NCI-H1105 (cell line): ENCODE data around the gene CAMK2A.
"Not testable (repeated sequence)": the region's sequence is repeated elsewhere in the genome, so short reads cannot be mapped to it uniquely, and the experiment has no call there.

Source experiments
- DNase-seq: peaks from one replicate; lab custom pipeline; 2025; lab: John Stamatoyannopoulos, UW

The CAMK2A gene

GRCh38 chr5:150253416-150254208, 36.0 kb downstream of the CAMK2A start:
- no peak for DNase-seq

DNA sequence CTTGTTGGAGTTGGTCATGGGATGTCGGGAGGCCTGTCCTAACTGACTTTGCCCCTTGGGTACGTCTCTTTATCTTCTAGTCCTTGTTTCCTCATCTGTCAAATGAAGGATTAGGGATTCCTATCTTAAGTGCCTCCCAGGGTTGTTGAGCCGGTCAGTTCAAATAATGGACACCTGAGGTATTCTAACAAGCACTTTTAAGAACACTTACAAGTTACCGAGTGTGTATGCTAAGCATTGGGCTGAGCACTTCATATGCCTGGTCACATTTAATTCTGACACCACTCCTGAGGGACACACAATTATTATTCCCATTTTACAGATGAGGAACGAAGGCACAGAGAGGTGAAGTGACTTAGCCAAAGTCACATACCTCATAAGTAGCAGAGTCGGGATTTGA, 37.1 kb downstream of the CAMK2A start:
- no peak for DNase-seq

- DNase-seq: no peak
Observed at GRCh38 chr5:150251504-150251903, 38.1 kb downstream of the CAMK2A start.

DNA sequence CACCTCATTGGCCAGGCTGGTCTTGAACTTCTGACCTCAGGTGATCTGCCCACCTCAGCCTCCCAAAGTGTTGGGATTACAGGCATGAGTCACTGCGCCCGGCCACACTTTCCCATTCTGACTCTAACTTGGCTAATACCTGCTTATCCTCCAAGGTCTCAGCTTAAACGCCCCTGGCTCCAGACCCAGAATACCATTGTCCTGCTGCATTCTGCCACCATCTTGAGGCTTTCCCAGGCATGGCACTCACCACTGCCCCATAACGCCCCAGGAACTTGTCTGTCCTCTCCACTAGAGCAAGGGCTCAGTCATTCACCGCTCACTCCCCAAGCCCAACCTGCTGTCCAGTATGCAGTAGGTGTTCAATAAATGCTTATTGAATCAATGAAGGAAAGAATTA, 39.8 kb downstream of the CAMK2A start:
- DNase-seq: no peak

GRCh38 chr5:150248946-150249345, 40.6 kb downstream of the CAMK2A start:
- no peak for DNase-seq

DNA sequence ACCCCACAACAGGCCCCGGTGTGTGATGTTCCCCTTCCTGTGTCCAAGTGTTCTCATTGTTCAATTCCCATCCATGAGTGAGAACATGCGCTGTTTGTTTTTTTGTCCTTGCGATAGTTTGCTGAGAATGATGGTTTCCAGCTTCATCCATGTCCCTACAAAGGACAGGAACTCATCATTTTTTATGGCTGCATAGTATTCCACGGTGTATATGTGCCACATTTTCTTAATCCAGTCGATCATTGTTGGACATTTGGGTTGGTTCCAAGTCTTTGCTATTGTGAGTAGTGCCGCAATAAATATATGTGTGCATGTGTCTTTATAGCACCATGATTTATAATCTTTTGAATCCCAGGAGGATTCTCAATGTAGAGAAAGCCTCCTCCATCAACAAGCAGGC, 41.1 kb downstream of the CAMK2A start:
- not testable (repeated sequence) for DNase-seq

DNA sequence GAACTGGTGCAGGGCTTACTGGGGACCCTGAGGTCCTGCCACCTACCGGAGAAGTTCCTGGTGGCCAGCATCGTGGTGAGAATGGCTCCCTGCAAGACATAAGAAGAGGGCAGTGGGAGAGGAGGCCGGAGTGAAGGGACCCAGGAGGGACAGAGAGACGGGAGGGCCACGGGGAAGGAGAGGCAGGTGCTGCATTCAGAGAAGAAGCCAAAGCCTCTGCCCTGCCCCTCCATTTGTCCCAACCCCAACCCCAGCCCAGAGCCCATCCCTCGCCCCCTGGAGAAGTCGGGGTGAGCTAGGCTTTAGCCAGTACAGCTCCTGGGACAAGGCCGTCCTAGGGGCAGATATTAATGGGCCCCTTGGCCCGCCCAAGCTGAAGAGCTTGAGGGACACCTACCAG, 41.8 kb downstream of the CAMK2A start:
- no peak for DNase-seq

GRCh38 chr5:150246835-150247234, 42.7 kb downstream of the CAMK2A start:
- no peak for DNase-seq

DNA sequence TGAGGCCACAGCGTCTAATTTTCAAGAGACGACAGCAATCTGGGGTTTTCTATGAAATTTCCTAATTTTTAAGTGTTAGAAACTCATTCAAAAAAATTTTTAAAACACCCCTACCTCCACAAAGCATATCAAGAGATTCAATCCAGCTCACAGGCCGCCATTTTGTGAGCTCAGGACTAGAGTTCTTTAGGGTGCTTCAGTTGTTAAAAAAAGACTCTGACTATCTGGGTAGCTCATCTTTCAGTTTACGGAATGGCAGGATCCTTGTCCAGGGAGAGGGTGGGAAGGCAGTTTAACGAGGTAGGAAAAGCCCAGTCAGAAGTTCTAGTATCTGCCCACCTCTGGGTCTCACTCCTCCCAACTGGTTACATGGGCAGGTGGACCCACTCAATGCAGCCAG, 43.1 kb downstream of the CAMK2A start:
- DNase-seq: no peak

DNA sequence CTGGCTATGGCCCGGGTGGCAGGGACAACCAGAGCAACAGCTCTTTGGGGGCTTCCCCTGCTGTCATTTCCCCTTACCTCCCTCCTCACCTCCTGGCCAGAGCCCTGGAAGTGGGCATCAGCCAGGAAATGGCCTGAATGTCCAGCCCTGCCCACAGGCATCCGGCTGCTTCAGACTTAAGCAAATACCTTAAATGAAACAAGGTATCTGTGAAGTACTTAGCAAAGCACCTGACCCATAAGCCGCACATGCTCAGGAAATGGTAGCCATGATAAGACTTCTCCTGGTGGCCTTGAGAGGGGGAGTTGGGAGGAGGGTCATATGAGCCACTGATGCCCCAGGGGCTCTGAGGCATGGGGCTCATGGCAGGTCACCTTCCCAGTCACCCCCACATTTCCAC, 43.8 kb downstream of the CAMK2A start:
- DNase-seq: no peak

- DNase-seq: no peak
Observed at GRCh38 chr5:150245111-150245789, 44.3 kb downstream of the CAMK2A start.

GRCh38 chr5:150244209-150244608, 45.4 kb downstream of the CAMK2A start:
- DNase-seq: no peak

DNA sequence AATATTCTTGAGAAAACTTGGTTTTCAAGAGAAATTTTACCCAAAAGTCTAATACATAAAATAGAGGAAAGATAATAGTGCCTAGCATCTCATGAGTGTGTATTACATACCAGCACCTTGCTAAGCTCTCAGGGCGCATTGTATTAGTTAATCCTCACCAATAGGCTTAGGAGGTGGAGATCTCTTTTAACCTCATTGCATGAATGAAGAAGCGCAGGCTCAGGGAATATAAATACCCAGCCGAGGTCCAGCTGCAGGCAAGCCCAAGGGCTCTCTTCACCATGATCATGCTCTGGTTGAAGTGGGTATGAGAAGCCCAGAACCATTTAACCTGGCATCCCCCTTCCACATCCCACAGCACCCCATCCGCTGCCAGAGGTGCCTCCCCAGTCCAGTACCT, 46.0 kb downstream of the CAMK2A start:
- no peak for DNase-seq

GRCh38 chr5:150242251-150242894, 47.2 kb downstream of the CAMK2A start:
- no peak for DNase-seq

- DNase-seq: no peak
Observed at GRCh38 chr5:150241298-150242160, 48.0 kb downstream of the CAMK2A start.

DNA sequence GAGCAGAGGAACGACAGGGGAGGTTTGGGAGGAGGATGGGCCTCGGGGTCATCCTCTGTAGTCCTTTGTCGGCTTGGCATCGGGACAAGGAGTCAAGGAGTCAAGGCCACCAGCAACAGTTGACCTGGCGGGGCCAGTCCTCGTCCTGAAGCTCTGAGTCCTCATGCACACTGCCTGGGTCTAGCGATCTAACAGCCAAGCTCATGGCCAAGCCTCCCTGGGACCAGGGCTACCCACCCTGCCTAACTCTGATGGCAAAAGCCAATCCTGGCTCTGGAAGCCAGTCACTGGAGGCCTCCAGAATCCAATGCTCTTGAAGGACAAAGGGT, 49.8 kb downstream of the CAMK2A start:
- no peak for DNase-seq

DNA sequence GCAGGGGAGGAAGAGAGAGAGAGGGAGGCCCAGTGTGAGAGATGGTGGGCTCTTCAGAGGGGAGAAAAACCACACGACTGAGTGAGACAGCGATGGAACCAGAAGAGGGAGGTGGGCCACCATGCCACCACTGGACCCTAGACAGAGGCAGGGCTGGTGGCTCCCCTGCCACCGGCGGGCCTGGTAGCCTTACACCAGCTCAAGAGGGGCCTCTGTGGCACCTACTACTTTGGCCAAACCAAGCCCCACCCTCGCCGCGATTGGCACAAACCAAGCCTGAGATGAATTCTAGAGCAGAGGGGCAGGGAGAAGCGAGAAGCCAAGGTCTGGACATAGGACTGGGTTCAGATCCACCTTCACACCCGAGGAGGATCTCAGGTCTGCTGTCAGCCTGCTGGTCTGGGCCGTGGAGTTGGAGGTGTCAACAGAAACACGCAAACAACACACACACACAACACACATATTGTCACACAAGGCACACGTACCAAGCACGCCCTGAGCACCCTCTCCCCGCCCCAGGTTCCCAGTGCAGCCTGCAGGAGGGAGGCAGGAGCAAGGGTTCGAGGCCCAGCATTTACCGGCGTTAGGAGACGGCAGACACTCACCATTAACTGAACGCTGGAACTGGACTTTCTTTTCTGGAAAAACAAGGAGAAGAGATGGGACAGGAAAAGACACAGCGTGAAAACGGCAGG, 50.3 kb downstream of the CAMK2A start:
- DNase-seq: no peak

DNA sequence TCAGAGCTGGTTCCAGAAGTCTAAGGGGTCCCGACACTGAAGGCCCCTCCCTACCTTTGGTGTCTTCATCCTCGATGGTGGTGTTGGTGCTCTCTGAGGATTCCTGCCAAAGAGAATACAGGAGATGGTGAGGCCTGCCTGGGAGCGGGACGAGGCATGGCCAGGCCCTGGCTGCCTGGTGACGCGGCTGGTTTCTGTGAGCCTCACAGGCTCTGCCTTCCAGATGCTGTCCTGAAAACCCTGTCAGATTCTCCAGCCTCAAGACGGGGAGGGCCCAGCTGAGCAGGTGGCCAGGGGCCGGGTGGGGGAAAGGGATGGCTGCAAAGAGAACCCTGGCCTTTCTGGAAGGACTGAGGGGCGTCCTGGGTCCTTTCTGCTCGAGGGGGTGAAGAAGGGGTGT, 50.9 kb downstream of the CAMK2A start:
- DNase-seq: no peak

DNA sequence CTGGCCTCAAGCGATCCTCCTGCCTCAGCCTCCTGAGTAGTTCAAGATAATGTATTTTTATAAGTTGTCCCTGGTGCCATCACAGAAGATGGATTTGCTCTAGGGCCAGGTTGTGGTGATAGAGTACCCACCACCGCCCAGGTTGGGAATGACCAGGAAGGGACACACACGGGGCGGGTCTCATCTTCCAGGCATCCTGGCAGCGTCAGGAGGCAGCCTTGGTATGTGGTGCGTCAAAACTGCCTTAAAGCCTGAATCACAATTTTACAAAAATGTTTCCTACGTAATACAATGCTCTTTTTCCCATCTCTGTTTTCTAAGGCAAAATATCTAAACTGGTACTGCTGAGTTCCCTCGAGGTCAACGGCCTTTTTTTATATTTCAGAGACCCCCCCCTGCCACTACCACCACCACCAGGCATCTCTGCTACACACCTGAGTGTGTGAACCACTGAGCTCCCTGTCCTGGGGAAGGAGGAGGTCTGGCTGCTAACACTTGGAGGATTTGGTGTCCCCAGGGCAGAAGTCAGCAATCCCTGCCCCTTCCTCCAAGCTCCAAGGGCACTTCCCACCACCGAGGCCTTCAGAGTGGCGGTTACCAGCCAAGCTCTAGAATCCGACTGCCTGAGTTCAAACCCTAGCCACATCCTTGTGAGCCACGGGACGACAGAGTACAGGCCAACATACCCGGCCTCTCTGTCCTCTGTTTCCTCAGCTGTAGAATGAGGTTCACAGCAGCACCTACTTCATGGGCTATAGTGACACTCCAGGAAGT, 52.4 kb downstream of the CAMK2A start:
- no peak for DNase-seq

GRCh38 chr5:150236313-150236712, 53.3 kb downstream of the CAMK2A start:
- no peak for DNase-seq

- no peak for DNase-seq
Observed at GRCh38 chr5:150235500-150235854, 54.1 kb downstream of the CAMK2A start.
